GM13977 (cell line): Measurements from ENCODE around the gene ATF7.

Experiments used
- DNase-seq: peaks from one replicate; pipeline ENCODE4 v3.0.0; 2012; ENCODE audit warnings: low spot score
- in situ Hi-C: fragments of 300-500 bp; cut with MboI; formaldehyde crosslinking; loops from one replicate; pipeline ENCODE4 v1.12.0; 2022; ENCODE audit warnings: low sequenced_read_pairs, low pct_unique_long_range_greater_than_20kb, mixed read lengths, inconsistent platforms; ENCODE audit not compliant: unreplicated experiment
- TF ChIP-seq, protein P1 (sequence below): IDR thresholded peaks from 2 replicates; pipeline ENCODE4 v1.5.1; 2012; ENCODE audit warnings: mild to moderate bottlenecking, control low read depth; ENCODE audit not compliant: insufficient read depth; ENCODE audit errors: extremely low read depth, missing control alignments

The ATF7 gene

DNA sequence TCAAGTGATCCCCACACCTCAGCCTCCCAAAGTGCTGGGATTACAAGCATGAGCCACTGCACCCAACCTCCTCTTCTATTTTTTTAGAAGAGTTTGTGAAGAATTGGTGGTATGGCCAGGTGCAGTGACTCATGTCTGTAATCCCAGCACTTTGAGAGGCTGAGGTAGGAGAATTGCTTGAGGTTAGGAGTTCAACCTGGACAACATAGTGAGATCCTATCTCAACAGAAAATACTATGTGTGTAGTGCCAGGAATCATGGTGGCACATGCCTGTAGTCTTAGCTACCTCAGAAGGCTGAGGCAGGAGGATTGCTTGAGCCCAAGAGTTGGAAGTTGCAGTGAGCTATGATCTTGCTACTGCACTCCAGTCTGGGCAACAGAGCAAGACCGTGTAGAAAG lies 5.5 kb upstream of the ATF7 start:
- in situ Hi-C loops = no loop called here

DNA sequence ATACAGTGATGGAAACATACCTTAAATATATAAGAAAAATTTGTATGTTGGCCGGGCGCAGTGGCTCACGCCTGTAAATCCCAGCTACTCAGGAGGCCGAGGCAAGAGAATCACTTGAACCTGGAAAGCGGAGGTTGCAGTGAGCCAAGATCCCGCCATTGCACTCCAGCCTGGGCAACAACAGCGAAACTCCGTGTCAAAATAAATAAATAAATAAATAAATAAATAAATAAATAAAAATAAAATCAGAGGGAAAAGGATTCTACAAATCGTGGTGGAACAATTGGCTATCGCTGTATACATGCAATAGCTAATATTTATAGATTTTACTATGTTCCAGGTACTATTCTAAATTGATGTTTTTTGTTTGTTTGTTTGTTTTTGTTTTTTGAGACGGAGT lies 1.7 kb upstream of the ATF7 start:
- in situ Hi-C loops = no loop called here
- DNase-seq = no peak
- TF ChIP-seq, protein P1, sequence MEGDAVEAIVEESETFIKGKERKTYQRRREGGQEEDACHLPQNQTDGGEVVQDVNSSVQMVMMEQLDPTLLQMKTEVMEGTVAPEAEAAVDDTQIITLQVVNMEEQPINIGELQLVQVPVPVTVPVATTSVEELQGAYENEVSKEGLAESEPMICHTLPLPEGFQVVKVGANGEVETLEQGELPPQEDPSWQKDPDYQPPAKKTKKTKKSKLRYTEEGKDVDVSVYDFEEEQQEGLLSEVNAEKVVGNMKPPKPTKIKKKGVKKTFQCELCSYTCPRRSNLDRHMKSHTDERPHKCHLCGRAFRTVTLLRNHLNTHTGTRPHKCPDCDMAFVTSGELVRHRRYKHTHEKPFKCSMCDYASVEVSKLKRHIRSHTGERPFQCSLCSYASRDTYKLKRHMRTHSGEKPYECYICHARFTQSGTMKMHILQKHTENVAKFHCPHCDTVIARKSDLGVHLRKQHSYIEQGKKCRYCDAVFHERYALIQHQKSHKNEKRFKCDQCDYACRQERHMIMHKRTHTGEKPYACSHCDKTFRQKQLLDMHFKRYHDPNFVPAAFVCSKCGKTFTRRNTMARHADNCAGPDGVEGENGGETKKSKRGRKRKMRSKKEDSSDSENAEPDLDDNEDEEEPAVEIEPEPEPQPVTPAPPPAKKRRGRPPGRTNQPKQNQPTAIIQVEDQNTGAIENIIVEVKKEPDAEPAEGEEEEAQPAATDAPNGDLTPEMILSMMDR = no peak

More for the DNA sequence above, 5.5 kb upstream of the ATF7 start:
- TF ChIP-seq, protein P1 = peak; percentile 1
- DNase-seq = no peak

DNA sequence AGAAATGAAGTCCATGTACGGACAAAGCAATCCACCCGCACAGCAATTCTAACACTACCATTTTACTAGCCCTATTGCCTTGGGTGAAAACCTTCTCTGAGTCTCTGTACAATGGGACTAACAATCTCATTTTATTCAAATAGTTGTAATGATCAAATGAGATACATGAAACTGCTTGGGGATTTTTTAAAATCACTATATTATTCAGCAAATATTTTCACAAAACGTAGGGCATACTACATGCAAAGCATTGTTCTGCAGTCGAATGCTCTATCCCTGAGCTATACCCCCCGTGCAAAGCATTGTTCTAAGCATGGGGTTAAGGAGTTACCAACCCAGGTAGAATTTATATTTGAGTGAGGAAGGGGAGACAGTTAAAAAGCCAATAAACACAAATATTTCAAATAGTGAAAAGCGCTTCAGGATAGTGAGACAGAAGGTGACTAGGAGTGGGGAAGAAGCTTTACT lies 554 bp upstream of the ATF7 start:
- TF ChIP-seq, protein P1 = no peak
- peak; percentile 32 for DNase-seq
- in situ Hi-C loops = no loop called here

DNA sequence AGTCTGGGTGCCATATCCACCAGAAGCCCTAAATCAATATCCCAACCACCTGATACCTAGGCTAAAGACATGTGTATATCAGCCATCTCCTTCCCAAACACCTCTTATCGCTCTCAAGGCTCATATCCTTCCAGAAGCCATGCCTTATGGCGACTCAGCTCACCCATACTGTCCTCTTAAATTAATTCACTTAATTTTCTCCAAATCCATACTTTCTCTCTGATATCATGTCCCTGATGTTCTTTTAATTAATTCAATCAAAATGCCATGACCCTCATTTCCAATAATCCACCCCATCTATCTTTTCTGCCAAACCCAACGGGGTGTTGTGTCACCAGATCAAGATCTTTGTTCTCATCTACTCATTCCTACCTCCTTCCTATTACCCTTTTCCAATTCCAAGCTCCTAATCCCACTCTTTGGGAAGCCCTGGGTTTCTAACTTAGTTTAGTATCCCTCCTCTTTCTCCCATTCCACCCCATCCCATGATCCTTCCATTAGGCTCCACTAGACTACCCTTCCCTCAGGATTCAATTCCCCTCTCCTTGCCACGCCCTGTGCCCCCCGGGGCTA lies 723 bp downstream of the ATF7 start:
- TF ChIP-seq, protein P1 = no peak
- in situ Hi-C loops = no loop called here
- no peak for DNase-seq

DNA sequence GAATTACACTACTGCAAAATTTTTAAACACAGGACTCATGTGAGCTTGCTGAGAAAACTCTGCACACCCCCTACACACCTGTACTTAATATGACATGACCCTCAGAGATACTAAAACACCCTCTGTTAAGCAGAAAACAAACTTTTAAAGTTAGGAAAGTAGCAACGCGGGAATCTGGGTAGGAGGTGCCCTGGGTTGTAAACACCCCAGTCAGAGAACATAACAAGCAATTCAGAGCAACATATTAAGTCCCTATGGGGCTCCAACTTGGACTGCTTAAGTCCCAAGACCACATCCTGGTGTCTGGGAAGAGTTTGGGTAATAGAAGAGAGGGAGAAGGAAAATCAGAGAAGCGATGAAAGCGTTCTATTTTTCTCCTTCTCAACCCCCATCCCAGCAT lies 1.2 kb downstream of the ATF7 start:
- in situ Hi-C loops = no loop called here
- TF ChIP-seq, protein P1 = no peak
- DNase-seq = no peak

DNA sequence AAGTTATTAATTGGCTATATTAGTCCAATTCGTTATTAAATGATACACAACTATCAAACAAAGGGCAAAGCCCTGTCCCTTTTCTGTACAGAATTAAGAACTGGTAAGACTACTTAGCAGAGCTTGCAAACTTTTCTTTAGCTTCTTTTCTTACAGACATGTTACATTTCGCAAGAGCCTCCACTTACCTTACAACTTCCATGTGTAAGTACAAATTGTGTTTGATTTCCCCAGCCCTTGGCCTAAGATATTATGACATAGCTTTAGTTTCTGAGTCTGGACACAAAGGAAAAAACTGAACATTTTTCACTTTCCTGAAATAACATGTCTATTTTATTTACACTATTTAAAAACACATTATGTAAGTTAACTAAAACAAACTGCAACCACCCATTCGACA lies 1.7 kb downstream of the ATF7 start:
- DNase-seq = no peak
- TF ChIP-seq, protein P1 = no peak
- in situ Hi-C loops = no loop called here
